ENCODE results near the gene HIVEP1. TPM values are rescaled to one million over a fixed set of nuclear protein-coding genes. Genes with fewer than 3 reads are reported as not detected.
A peak's percentile ranks its signal among the peaks of the same experiment; 100 is the strongest.

The HIVEP1 gene
- total and polyA plus RNA-seq, 2 of the 13 experiments (the other 11 are each of a cell fraction or from before 2014, with no cell fraction given) = 7.4 to 9.9 TPM

- TF ChIP-seq HOXA5 (CRISPR knock-in tag; IDR thresholded peaks at IDR 0.05) (peak; percentile 22; the same call in 1 of the 2 replicates), ZUFSP (CRISPR knock-in tag; IDR thresholded peaks at IDR 0.05; ENCODE audit: borderline replicate concordance) (no peak), DDIT3 (CRISPR knock-in tag; IDR thresholded peaks at IDR 0.05) (no peak), CREB3 (CRISPR knock-in tag; IDR thresholded peaks at IDR 0.05) (no peak), ZNF577 (CRISPR knock-in tag; IDR thresholded peaks at IDR 0.05; ENCODE audit: borderline replicate concordance, low read depth) (no peak), AGO2 (optimal IDR thresholded peaks at IDR 0.05; ENCODE audit: low read depth, low read length) (peak; percentile 62), RNF219 (CRISPR knock-in tag; IDR thresholded peaks at IDR 0.05) (peak; percentile 60; the same call in 1 of the 2 replicates), ZSCAN29 (CRISPR knock-in tag; conservative IDR thresholded peaks at IDR 0.05) (0 out of 2 replicates have a peak, but pooled peaks have one; percentile 31), ATF2 (CRISPR knock-in tag; IDR thresholded peaks at IDR 0.05) (no peak), ZNF674 (CRISPR knock-in tag; IDR thresholded peaks at IDR 0.05; ENCODE audit: low read depth) (no peak), DMAP1 (CRISPR knock-in tag; IDR thresholded peaks at IDR 0.05) (peak; percentile 63), ZNF296 (CRISPR knock-in tag; conservative IDR thresholded peaks at IDR 0.05) (no peak), SNAPC2 (CRISPR knock-in tag; IDR thresholded peaks at IDR 0.05) (peak; percentile 75; the same call in 1 of the 2 replicates), ZNF441 (CRISPR knock-in tag; IDR thresholded peaks at IDR 0.05; ENCODE audit: borderline replicate concordance) (peak; percentile 78), MIER3 (CRISPR knock-in tag; IDR thresholded peaks at IDR 0.05; ENCODE audit: borderline replicate concordance) (no peak), DBP (CRISPR knock-in tag; IDR thresholded peaks at IDR 0.05; ENCODE audit: not compliant biosample characterization) (no peak), SRSF1 (optimal IDR thresholded peaks at IDR 0.05; ENCODE audit: low read depth, low read length) (peak; percentile 97), HOXA7 (CRISPR knock-in tag; IDR thresholded peaks at IDR 0.05) (no peak), ZNF496 (CRISPR knock-in tag; IDR thresholded peaks at IDR 0.05; ENCODE audit: insufficient replicate concordance) (no peak), SP2 (CRISPR knock-in tag; IDR thresholded peaks at IDR 0.05) (no peak)
Measured at GRCh38 chr6:12008366-12009179, 3.5 kb upstream of the HIVEP1 start (continued).

All from HepG2 (cell line).